B cell (primary cell): ENCODE measurements around the gene DPYSL4.

Experiments
- EZH2 ChIP-seq: IDR thresholded peaks from 2 replicates; pipeline ENCODE4 v1.6.1; 2012; ENCODE audit warnings: borderline replicate concordance, low read depth, mild to moderate bottlenecking, moderate library complexity, low read length; ENCODE audit not compliant: insufficient read depth, poor library complexity, severe bottlenecking
- TF ChIP-seq, protein P1 (sequence below): fragments of 200-600 bp; IDR thresholded peaks from one replicate; pipeline ENCODE4 v1.8.0; 2022; ENCODE audit warnings: antibody characterized with exemption, mild to moderate bottlenecking

DNA sequence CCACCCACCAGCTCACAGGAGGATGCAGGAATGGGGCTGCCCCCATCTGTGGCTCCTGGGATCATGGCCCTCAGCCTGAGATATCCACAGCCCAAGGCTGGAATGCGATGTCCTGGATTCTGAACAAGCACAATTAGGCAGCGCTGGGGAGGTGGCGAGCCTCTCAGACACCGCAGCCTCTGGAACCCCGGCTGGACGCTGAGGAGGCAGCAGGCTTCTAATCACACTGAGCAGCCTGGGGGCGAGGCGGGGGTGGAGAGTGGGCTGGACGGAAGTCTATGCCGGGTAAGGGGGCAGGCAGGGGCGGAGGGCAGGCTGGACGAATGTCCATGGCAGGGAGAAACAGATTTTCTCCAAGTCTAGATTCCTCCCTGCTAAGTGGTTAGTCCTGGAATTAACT, 56.4 kb downstream of the DPYSL4 start:
- TF ChIP-seq, protein P1, sequence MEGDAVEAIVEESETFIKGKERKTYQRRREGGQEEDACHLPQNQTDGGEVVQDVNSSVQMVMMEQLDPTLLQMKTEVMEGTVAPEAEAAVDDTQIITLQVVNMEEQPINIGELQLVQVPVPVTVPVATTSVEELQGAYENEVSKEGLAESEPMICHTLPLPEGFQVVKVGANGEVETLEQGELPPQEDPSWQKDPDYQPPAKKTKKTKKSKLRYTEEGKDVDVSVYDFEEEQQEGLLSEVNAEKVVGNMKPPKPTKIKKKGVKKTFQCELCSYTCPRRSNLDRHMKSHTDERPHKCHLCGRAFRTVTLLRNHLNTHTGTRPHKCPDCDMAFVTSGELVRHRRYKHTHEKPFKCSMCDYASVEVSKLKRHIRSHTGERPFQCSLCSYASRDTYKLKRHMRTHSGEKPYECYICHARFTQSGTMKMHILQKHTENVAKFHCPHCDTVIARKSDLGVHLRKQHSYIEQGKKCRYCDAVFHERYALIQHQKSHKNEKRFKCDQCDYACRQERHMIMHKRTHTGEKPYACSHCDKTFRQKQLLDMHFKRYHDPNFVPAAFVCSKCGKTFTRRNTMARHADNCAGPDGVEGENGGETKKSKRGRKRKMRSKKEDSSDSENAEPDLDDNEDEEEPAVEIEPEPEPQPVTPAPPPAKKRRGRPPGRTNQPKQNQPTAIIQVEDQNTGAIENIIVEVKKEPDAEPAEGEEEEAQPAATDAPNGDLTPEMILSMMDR: no peak
- no peak for TF ChIP-seq EZH2
